K562 (cell line): ENCODE measurements around the gene PEX6. TPM values are rescaled to one million over a fixed set of nuclear protein-coding genes. Genes with fewer than 3 reads are reported as not detected.

Experiments used
- ASH1L ChIP-seq: fragments of 450-650 bp; IDR thresholded peaks from 2 replicates; pipeline ENCODE4 v1.6.1; 2018; ENCODE audit warnings: borderline replicate concordance, mild to moderate bottlenecking, low read depth; ENCODE audit not compliant: partially characterized antibody
- BCL6 ChIP-seq: fragments of 250-450 bp; sonication (Bioruptor Pico); IDR thresholded peaks from 2 replicates; pipeline ENCODE4 v1.4.0; 2020
- FOS ChIP-seq: IDR thresholded peaks from 3 replicates; pipeline ENCODE4 v1.6.1; 2011; ENCODE audit not compliant: insufficient read length; ENCODE audit errors: extremely low read depth
- FOXO4 ChIP-seq: fragments of 450-650 bp; formaldehyde crosslinking; IDR thresholded peaks from 2 replicates; pipeline ENCODE4 v1.4.0; 2020; ENCODE audit warnings: mild to moderate bottlenecking, moderate library complexity
- FOXP1 ChIP-seq: sonication (generic); formaldehyde crosslinking; IDR thresholded peaks from 2 replicates; pipeline ENCODE4 v1.8.0; 2022; ENCODE audit warnings: mild to moderate bottlenecking, missing genetic modification reagents
- HDGF ChIP-seq: fragments of 450-650 bp; IDR thresholded peaks from 2 replicates; pipeline ENCODE4 v1.6.1; 2016
- HNRNPL ChIP-seq: fragments of 200-400 bp; formaldehyde crosslinking; IDR thresholded peaks from 2 replicates; pipeline ENCODE4 v1.6.1; 2017; ENCODE audit warnings: low read depth, mild to moderate bottlenecking, low read length
- MECOM ChIP-seq: fragments of 250-450 bp; sonication (Bioruptor Pico); IDR thresholded peaks from 2 replicates; pipeline ENCODE4 v1.8.0; 2022; ENCODE audit warnings: inconsistent platforms
- MYBL2 ChIP-seq, 2 experiments: fragments of 450-650 bp in 1 of 2; sonication (generic) in 1 of 2; formaldehyde crosslinking in 1 of 2; IDR thresholded peaks; 2 replicates each; pipeline versions ENCODE4 v1.6.1 to v1.8.1; 2017 to 2022; ENCODE audit warnings: borderline replicate concordance in 1 of 2, inconsistent platforms in 1 of 2, low read depth in 1 of 2, mild to moderate bottlenecking in 1 of 2, missing genetic modification reagents in 1 of 2, moderate library complexity in 1 of 2
- NR4A1 ChIP-seq, 2 experiments: fragments of 250-450 bp in 1 of 2; fragments of 450-650 bp in 1 of 2; sonication (Bioruptor Pico) in 1 of 2; IDR thresholded peaks; 2 replicates each; pipeline versions ENCODE4 v1.4.0 to v1.6.1; 2016 to 2020; ENCODE audit warnings: mild to moderate bottlenecking in 2 of 2, missing compliant biosample characterization in 1 of 2, missing genetic modification characterization in 1 of 2, moderate library complexity in 1 of 2
- PML ChIP-seq: IDR thresholded peaks from 2 replicates; pipeline ENCODE4 v1.6.1; 2012; ENCODE audit warnings: low read length, inconsistent platforms
- PURB ChIP-seq: sonication (generic); formaldehyde crosslinking; IDR thresholded peaks from 2 replicates; pipeline ENCODE4 v1.9.0; 2021; ENCODE audit warnings: low read depth, mild to moderate bottlenecking, missing genetic modification reagents
- SOX6 ChIP-seq: fragments of 450-650 bp; IDR thresholded peaks from 2 replicates; pipeline ENCODE4 v1.6.1; 2014; ENCODE audit warnings: mild to moderate bottlenecking
- SP2 ChIP-seq: IDR thresholded peaks from 2 replicates; pipeline ENCODE4 v1.6.1; 2011; ENCODE audit warnings: mild to moderate bottlenecking, low read depth, low read length, moderate library complexity; ENCODE audit not compliant: poor library complexity, severe bottlenecking; ENCODE audit errors: extremely low read depth
- SUPT5H ChIP-seq: fragments of 450-650 bp; IDR thresholded peaks from 2 replicates; pipeline ENCODE4 v1.6.1; 2016
- YY1 ChIP-seq, 3 experiments: IDR thresholded peaks; 2 replicates each; pipeline ENCODE4 v1.6.1; 2011; ENCODE audit warnings: low read length in 2 of 3, mild to moderate bottlenecking in 2 of 3, moderate library complexity in 2 of 3, borderline replicate concordance in 1 of 3, control low read depth in 1 of 3, low read depth in 1 of 3; ENCODE audit not compliant: insufficient read depth in 3 of 3, insufficient replicate concordance in 2 of 3, control insufficient read depth in 1 of 3, insufficient read length in 1 of 3; ENCODE audit errors: extremely low read depth in 1 of 3
- ZFX ChIP-seq: sonication (generic); formaldehyde crosslinking; IDR thresholded peaks from 2 replicates; pipeline ENCODE4 v1.8.0; 2022; ENCODE audit warnings: mild to moderate bottlenecking, missing genetic modification reagents, moderate library complexity
- ZNF354B ChIP-seq: fragments of 250-450 bp; sonication (Bioruptor Pico); IDR thresholded peaks from 2 replicates; pipeline ENCODE4 v1.4.0; 2020
- polyA plus RNA-seq, 8 experiments: library from polyadenylated mRNA; depleted of rRNA in 4 of 8; stranded (reverse) in 5 of 8; unstranded in 3 of 8; fragments of >200 nt; fragmentation: Nextera tagmentation in 2 of 8; fragmentation: Illumina TruSeq in 1 of 8; extraction: Ambion mirVana in 2 of 8; extraction: Trizol in 1 of 8; gene quantifications; 2 replicates each; pipeline versions ENCODE4 v1.2.1 to v1.2.3, GENCODE V29; 2011 to 2014; ENCODE audit warnings: inconsistent platforms in 1 of 8, missing spikeins in 1 of 8
- total RNA-seq, 7 experiments: library from RNA; depleted of rRNA in 6 of 7; stranded (reverse); fragments of >200 nt in 6 of 7; fragmentation: Illumina TruSeq in 2 of 7; extraction: Trizol in 2 of 7; gene quantifications; 2 replicates each; pipeline versions ENCODE4 v1.2.1 to v1.2.3, GENCODE V29; 2011 to 2021; ENCODE audit warnings: low replicate concordance in 1 of 7
- TF ChIP-seq, protein P1 (sequence below), 2 experiments: IDR thresholded peaks; 2 replicates each; pipeline ENCODE4 v1.6.1; 2012; ENCODE audit warnings: improper control_type of control experiment in 2 of 2, low read depth in 2 of 2, low read length in 2 of 2, borderline replicate concordance in 1 of 2
- TF ChIP-seq, protein P2 (sequence below), 2 experiments: fragments of 450-650 bp in 1 of 2; sonication (generic) in 1 of 2; formaldehyde crosslinking in 1 of 2; IDR thresholded peaks in 1 of 2; conservative IDR thresholded peaks in 1 of 2; 2 replicates each; pipeline versions ENCODE4 v1.6.1 to v1.8.1; 2016 to 2023; ENCODE audit warnings: mild to moderate bottlenecking in 2 of 2, moderate library complexity in 2 of 2, inconsistent platforms in 1 of 2, missing genetic modification reagents in 1 of 2

Gene PEX6
- total and polyA plus RNA-seq, 9 of the 15 experiments (the other 6 are each of a cell fraction or from before 2014, with no cell fraction given) = 0.17 to 20.8 (median 6.9) TPM

- TF ChIP-seq, protein P1, sequence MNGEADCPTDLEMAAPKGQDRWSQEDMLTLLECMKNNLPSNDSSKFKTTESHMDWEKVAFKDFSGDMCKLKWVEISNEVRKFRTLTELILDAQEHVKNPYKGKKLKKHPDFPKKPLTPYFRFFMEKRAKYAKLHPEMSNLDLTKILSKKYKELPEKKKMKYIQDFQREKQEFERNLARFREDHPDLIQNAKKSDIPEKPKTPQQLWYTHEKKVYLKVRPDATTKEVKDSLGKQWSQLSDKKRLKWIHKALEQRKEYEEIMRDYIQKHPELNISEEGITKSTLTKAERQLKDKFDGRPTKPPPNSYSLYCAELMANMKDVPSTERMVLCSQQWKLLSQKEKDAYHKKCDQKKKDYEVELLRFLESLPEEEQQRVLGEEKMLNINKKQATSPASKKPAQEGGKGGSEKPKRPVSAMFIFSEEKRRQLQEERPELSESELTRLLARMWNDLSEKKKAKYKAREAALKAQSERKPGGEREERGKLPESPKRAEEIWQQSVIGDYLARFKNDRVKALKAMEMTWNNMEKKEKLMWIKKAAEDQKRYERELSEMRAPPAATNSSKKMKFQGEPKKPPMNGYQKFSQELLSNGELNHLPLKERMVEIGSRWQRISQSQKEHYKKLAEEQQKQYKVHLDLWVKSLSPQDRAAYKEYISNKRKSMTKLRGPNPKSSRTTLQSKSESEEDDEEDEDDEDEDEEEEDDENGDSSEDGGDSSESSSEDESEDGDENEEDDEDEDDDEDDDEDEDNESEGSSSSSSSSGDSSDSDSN (IDR thresholded peaks at IDR 0.05; ENCODE audit: borderline replicate concordance in 1 of 2, low read depth in 2 of 2, low read length in 2 of 2) = peak in 1 of 2 experiments; percentile 73; a peak in 1 of 4 replicates
- TF ChIP-seq SP2 (peak; percentile 36), ZNF354B (CRISPR knock-in tag) (no peak), PML (peak; percentile 73; the same call in 1 of the 2 replicates), YY1 (IDR thresholded peaks at IDR 0.05; ENCODE audit: borderline replicate concordance in 1 of 3, control insufficient read depth in 1 of 3, extremely low read depth in 1 of 3, insufficient read depth in 3 of 3, insufficient read length in 1 of 3, insufficient replicate concordance in 2 of 3, low read depth in 1 of 3, low read length in 2 of 3) (peak in 2 of 3 experiments; percentile 63 to 65), ZFX (peak; percentile 82), PURB (CRISPR knock-in tag) (no peak), ASH1L (peak; percentile 37), MYBL2 (IDR thresholded peaks at IDR 0.05; ENCODE audit: low read depth) (no peak), MYBL2 (CRISPR knock-in tag; IDR thresholded peaks at IDR 0.05; ENCODE audit: borderline replicate concordance) (no peak), MECOM (no peak), BCL6 (CRISPR knock-in tag) (no peak), FOS (peak; percentile 91), SUPT5H (peak; percentile 82), HNRNPL (no peak), SOX6 (0 out of 2 replicates have a peak, but pooled peaks have one; percentile 13), NR4A1 (CRISPR knock-in tag; IDR thresholded peaks at IDR 0.05) (no peak), NR4A1 (tag; IDR thresholded peaks at IDR 0.05) (no peak), FOXO4 (CRISPR knock-in tag) (no peak), FOXP1 (CRISPR knock-in tag) (no peak), HDGF (peak; percentile 51; the same call in 1 of the 2 replicates)
- TF ChIP-seq, protein P2, sequence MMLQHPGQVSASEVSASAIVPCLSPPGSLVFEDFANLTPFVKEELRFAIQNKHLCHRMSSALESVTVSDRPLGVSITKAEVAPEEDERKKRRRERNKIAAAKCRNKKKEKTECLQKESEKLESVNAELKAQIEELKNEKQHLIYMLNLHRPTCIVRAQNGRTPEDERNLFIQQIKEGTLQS (IDR thresholded peaks at IDR 0.05) = no peak
- TF ChIP-seq, protein P2 (CRISPR knock-in tag; conservative IDR thresholded peaks at IDR 0.05) = peak; percentile 73; the same call in 1 of the 2 replicates
Observed at GRCh38 chr6:42984001-42984923, 5.3 kb upstream of the PEX6 start, which contains the start of gene PPP2R5D (continued).
